Uterus (tissue), 4 donors: ENCODE measurements around the gene PDE4B. TPM values are rescaled to one million over a fixed set of nuclear protein-coding genes. Genes with fewer than 3 reads are reported as not detected.

ENCODE experiments used
- DNase-seq, 2 donors: peaks; one replicate each; pipeline ENCODE4 v3.0.0-alpha.2; 2019 to 2020
- H3K27ac ChIP-seq, 2 donors: fragments of 200-600 bp; sonication (generic); 1 replicate in 1 of 2; 2 replicates in 1 of 2; pipeline ENCODE4 v1.5.1; 2016 to 2018
- H3K27me3 ChIP-seq, 2 donors: fragments of 200-600 bp; sonication (generic); one replicate each; pipeline ENCODE4 v1.5.1; 2018 to 2019; ENCODE audit warnings: control low read depth in 1 of 2
- H3K36me3 ChIP-seq, 2 donors: fragments of 200-600 bp; sonication (generic); one replicate each; pipeline ENCODE4 v1.5.1; 2019; ENCODE audit warnings: control low read depth in 1 of 2
- H3K4me1 ChIP-seq, 2 donors: fragments of 200-600 bp; sonication (generic); one replicate each; pipeline ENCODE4 v1.5.1; 2018 to 2019; ENCODE audit warnings: control low read depth in 1 of 2
- H3K4me3 ChIP-seq, 2 donors: fragments of 200-600 bp; sonication (generic); 1 replicate in 1 of 2; 2 replicates in 1 of 2; pipeline ENCODE4 v1.5.1; 2018 to 2019; ENCODE audit warnings: mild to moderate bottlenecking in 1 of 2
- H3K9me3 ChIP-seq, 2 donors: fragments of 200-600 bp; sonication (generic); one replicate each; pipeline ENCODE4 v1.5.1; 2019; ENCODE audit warnings: control low read depth in 1 of 2
- CTCF ChIP-seq, 4 experiments: fragments of 200-600 bp in 2 of 4; fragments of 450-650 bp in 2 of 4; sonication (generic) in 2 of 4; IDR thresholded peaks; one replicate each; pipeline ENCODE4 v1.5.1; 2016 to 2019; ENCODE audit warnings: antibody characterized with exemption in 4 of 4, mild to moderate bottlenecking in 2 of 4, moderate library complexity in 1 of 4
- POLR2A ChIP-seq, 2 donors: fragments of 450-650 bp; IDR thresholded peaks; one replicate each; pipeline ENCODE4 v1.6.1; 2016; ENCODE audit warnings: antibody characterized with exemption in 2 of 2, mild to moderate bottlenecking in 1 of 2, moderate library complexity in 1 of 2
- intact Hi-C: fragments of 100-400 bp; cut with DNase I; formaldehyde crosslinking; loops from one replicate; pipeline ENCODE4 v1.15.1; 2023; ENCODE audit warnings: low total_unique reads
- total RNA-seq, 4 donors: library from RNA; depleted of rRNA in 3 of 4; stranded (reverse); fragments of >200 nt in 3 of 4; gene quantifications; one replicate each; pipeline versions ENCODE4 v1.1.0 to v1.2.4, GENCODE V29; 2014 to 2023
- donor health status: DM: yes; HTN: yes; CAD: no.

Gene PDE4B
- total RNA-seq, 4 donors from 2014 or later = 6.9 to 22.9 (median 17.8) TPM

- no peak for DNase-seq
- TF ChIP-seq CTCF (IDR thresholded peaks at IDR 0.05) (no peak), POLR2A (IDR thresholded peaks at IDR 0.05) (no peak)
- Histone ChIP-seq H3K9me3 (no peaks in the 10 kb centered on the region), H3K27ac (no peak overlapping the region), H3K4me3 (no peak overlapping the region), H3K4me1 (no peaks in the 10 kb centered on the region), H3K36me3 (no peaks in the 10 kb centered on the region), H3K27me3 (no peaks in the 10 kb centered on the region)
- intact Hi-C loops = no loop called here
These were observed 601.9 kb downstream of the PDE4B start for GRCh38 chr1:66394603-66395002.

- Histone ChIP-seq H3K27me3 (no peaks in the 10 kb centered on the region), H3K27ac (no peak overlapping the region), H3K4me1 (no peaks in the 10 kb centered on the region), H3K9me3 (no peaks in the 10 kb centered on the region), H3K36me3 (no peaks in the 10 kb centered on the region), H3K4me3 (no peak overlapping the region)
- intact Hi-C loops = no loop called here
- DNase-seq = no peak
- TF ChIP-seq CTCF (IDR thresholded peaks at IDR 0.05) (no peak), POLR2A (IDR thresholded peaks at IDR 0.05) (no peak)
These were observed 602.7 kb downstream of the PDE4B start for GRCh38 chr1:66395202-66396061.

DNA sequence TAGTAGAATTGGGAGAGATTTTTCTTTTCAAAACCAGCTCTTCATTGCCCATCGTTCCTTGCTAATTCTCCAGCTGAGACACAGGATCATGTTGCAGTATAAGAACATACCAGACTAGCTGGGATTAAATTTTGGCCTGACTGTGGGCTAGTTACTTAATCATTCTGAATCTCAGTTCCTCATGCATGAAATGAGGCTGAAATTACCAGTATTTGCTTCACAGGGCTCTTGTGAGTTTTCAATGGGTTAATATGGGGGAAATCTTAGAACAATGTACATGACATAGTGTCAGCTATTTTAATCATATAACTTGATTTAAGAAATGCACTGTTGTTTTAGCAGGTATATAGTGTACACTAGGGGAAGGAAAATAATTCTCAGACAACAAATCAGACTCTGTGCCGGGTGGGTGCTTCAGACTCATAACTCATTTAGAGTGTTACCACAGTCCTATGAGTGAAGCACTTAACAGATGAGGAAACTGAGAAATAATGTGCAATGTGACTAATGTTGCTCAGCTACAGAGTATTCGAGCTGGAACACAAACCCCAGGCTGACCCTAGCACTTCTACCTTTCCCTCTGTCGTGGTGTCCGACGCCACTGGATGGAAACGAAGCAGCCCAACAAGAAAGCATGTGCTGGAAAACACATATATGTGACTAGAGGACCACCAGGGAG is 603.7 kb downstream of the PDE4B start:
- Histone ChIP-seq H3K4me1 (no peaks in the 10 kb centered on the region), H3K27ac (no peak overlapping the region), H3K4me3 (no peak overlapping the region), H3K36me3 (no peaks in the 10 kb centered on the region), H3K9me3 (no peaks in the 10 kb centered on the region), H3K27me3 (no peaks in the 10 kb centered on the region)
- no peak for TF ChIP-seq POLR2A (IDR thresholded peaks at IDR 0.05)
- no peak for TF ChIP-seq CTCF (IDR thresholded peaks at IDR 0.05)
- intact Hi-C loops = no loop called here
- no peak for DNase-seq

DNA sequence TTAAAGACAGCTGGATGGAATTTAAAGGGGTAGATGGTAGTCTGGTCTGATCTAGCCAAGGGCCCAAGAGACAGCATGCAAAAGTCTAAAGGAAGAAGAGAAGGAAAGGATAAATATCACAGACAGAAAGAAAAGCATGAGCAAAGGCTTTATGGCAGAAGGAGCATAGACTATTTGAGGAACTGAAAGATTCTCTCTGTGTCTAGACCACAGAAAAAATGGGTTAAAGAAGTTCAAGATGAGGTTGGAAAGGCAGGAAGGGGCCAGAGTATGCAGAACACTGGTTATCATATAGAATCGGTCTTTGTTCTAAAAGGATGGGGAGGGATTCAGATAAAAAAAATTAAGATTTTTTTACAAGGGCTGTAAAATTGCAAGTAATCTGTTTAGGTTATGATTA is 604.5 kb downstream of the PDE4B start:
- TF ChIP-seq POLR2A (IDR thresholded peaks at IDR 0.05) (no peak), CTCF (IDR thresholded peaks at IDR 0.05) (no peak)
- Histone ChIP-seq H3K4me3 (no peak overlapping the region), H3K9me3 (no peaks in the 10 kb centered on the region), H3K4me1 (no peaks in the 10 kb centered on the region), H3K27ac (no peak overlapping the region), H3K27me3 (no peaks in the 10 kb centered on the region), H3K36me3 (no peaks in the 10 kb centered on the region)
- DNase-seq = no peak
- intact Hi-C loops = no loop called here

GRCh38 chr1:66399888-66400529 is 607.3 kb downstream of the PDE4B start:
- Histone ChIP-seq H3K4me3 (no peak overlapping the region), H3K9me3 (no peaks in the 10 kb centered on the region), H3K27ac (no peak overlapping the region), H3K36me3 (no peaks in the 10 kb centered on the region), H3K4me1 (no peaks in the 10 kb centered on the region), H3K27me3 (no peaks in the 10 kb centered on the region)
- no peak for TF ChIP-seq POLR2A (IDR thresholded peaks at IDR 0.05)
- DNase-seq = no peak
- intact Hi-C loops = no loop called here
